Endothelial cell of umbilical vein (primary cell): ENCODE results near the gene GDI1. TPM values are rescaled to one million over a fixed set of nuclear protein-coding genes. Genes with fewer than 3 reads are reported as not detected.

Source experiments
- BruUV-seq: library from RNA; stranded (reverse); fragments of 400-500 nt; replicated peaks from 2 replicates; lab custom pipeline; 2021; lab: Mats Ljungman, UMichigan
- CTCF ChIA-PET: fragments of 300-600, 350-600 bp; sonication (Branson Sonifier 250); formaldehyde crosslinking; loops from one replicate; lab custom pipeline; 2021; ENCODE audit warnings: antibody characterized with exemption, inconsistent platforms; lab: Charles Lee
- POLR2A ChIA-PET: fragments of 300-600, 350-600 bp; sonication (Branson Sonifier 250); formaldehyde crosslinking; loops from one replicate; lab custom pipeline; 2021; ENCODE audit warnings: antibody characterized with exemption, inconsistent platforms; lab: Charles Lee
- DNase-seq: peaks from one replicate; pipeline ENCODE4 v3.0.0-alpha.2; 2011; ENCODE audit warnings: low read depth, low spot score
- FAIRE-seq: peaks from 2 replicates; lab custom pipeline; 2011; peaks lifted over from hg19 to GRCh38; lab: Jason Lieb, UNC
- H2AFZ ChIP-seq: 2 replicates; pipeline ENCODE4 v1.6.0; 2012; ENCODE audit warnings: low read depth, low read length, control low read depth, inconsistent platforms
- H3K27ac ChIP-seq: 2 replicates; pipeline ENCODE4 v1.5.1; 2011; ENCODE audit warnings: low read depth, mild to moderate bottlenecking, control low read depth, low read length, moderate library complexity; ENCODE audit not compliant: insufficient read depth
- H3K27me3 ChIP-seq, 2 experiments: 2 replicates each; pipeline versions ENCODE4 v1.6.0 to v1.6.1; 2011; ENCODE audit warnings: low read length in 2 of 2, mixed read lengths in 1 of 2; ENCODE audit not compliant: control insufficient read depth in 2 of 2, insufficient read depth in 2 of 2
- H3K36me3 ChIP-seq, 2 experiments: 2 replicates in 1 of 2; 3 replicates in 1 of 2; pipeline ENCODE4 v1.5.1; 2011; ENCODE audit warnings: low read length in 2 of 2, mild to moderate bottlenecking in 1 of 2, moderate library complexity in 1 of 2; ENCODE audit not compliant: control insufficient read depth in 2 of 2, insufficient read depth in 2 of 2; ENCODE audit errors: extremely low read depth in 1 of 2
- H3K4me1 ChIP-seq: 3 replicates; pipeline ENCODE4 v1.5.1; 2011; ENCODE audit warnings: mild to moderate bottlenecking, low read length; ENCODE audit not compliant: control insufficient read depth, insufficient read depth; ENCODE audit errors: extremely low read depth
- H3K4me2 ChIP-seq: 2 replicates; pipeline ENCODE4 v1.6.1; 2011; ENCODE audit warnings: low read length, control low read depth, mixed read lengths; ENCODE audit not compliant: insufficient read depth
- H3K4me3 ChIP-seq, 3 experiments: fragments of 200-600 bp in 1 of 3; sonication (generic), shearing (Covaris generic) in 1 of 3; replicated peaks in 1 of 3; 2 replicates each; pipeline ENCODE4 v1.5.1; 2011 to 2016; ENCODE audit warnings: control low read depth in 3 of 3, low read length in 3 of 3, mild to moderate bottlenecking in 2 of 3, inconsistent platforms in 1 of 3, low read depth in 1 of 3, moderate library complexity in 1 of 3; ENCODE audit not compliant: insufficient read depth in 1 of 3
- H3K79me2 ChIP-seq: 2 replicates; pipeline ENCODE4 v1.6.0; 2012; ENCODE audit warnings: low read length, inconsistent platforms; ENCODE audit not compliant: control insufficient read depth, insufficient read depth
- H3K9ac ChIP-seq: replicated peaks from 2 replicates; pipeline ENCODE3; 2011; ENCODE audit warnings: low read length, control low read depth; ENCODE audit not compliant: insufficient read depth; ENCODE audit errors: extremely low read depth
- H3K9me1 ChIP-seq: replicated peaks from 3 replicates; pipeline ENCODE4 v1.6.0; 2011; ENCODE audit warnings: mild to moderate bottlenecking, low read length; ENCODE audit not compliant: control insufficient read depth, insufficient read depth; ENCODE audit errors: extremely low read depth
- H3K9me3 ChIP-seq: replicated peaks from 2 replicates; pipeline ENCODE4 v1.5.1; 2012; ENCODE audit warnings: low read length, inconsistent platforms; ENCODE audit not compliant: control insufficient read depth, insufficient read depth
- H4K20me1 ChIP-seq: replicated peaks from 2 replicates; pipeline ENCODE3; 2011; ENCODE audit warnings: mild to moderate bottlenecking, low read length; ENCODE audit not compliant: control insufficient read depth, insufficient read depth; ENCODE audit errors: extremely low read depth
- CTCF ChIP-seq, 2 donors: IDR thresholded peaks; 1 replicate in 1 of 2; 2 replicates in 1 of 2; pipeline ENCODE4 v1.5.1; 2011; ENCODE audit warnings: low read length in 2 of 2, mild to moderate bottlenecking in 2 of 2, moderate library complexity in 2 of 2, control low read depth in 1 of 2, inconsistent platforms in 1 of 2, low read depth in 1 of 2; ENCODE audit not compliant: insufficient read depth in 1 of 2; ENCODE audit errors: extremely low read depth in 1 of 2
- EZH2 ChIP-seq: IDR thresholded peaks from 2 replicates; pipeline ENCODE4 v1.6.1; 2012; ENCODE audit warnings: borderline replicate concordance, low read depth, mild to moderate bottlenecking, moderate library complexity, low read length, inconsistent platforms; ENCODE audit not compliant: severe bottlenecking
- FOS ChIP-seq: IDR thresholded peaks from 2 replicates; pipeline ENCODE4 v1.6.1; 2011; ENCODE audit warnings: mild to moderate bottlenecking, low read length, moderate library complexity, borderline replicate concordance; ENCODE audit not compliant: insufficient read depth
- GATA2 ChIP-seq: IDR thresholded peaks from 2 replicates; pipeline ENCODE4 v1.7.0; 2011; ENCODE audit warnings: low read depth, mild to moderate bottlenecking, moderate library complexity, mixed read lengths, low read length; ENCODE audit not compliant: insufficient read length, insufficient read depth
- JUN ChIP-seq: IDR thresholded peaks from 2 replicates; pipeline ENCODE4 v1.6.1; 2011; ENCODE audit warnings: borderline replicate concordance, low read depth; ENCODE audit not compliant: insufficient read length, insufficient read depth
- MAX ChIP-seq: IDR thresholded peaks from 2 replicates; pipeline ENCODE4 v1.6.1; 2011; ENCODE audit not compliant: insufficient read depth, insufficient read length
- MYC ChIP-seq: IDR thresholded peaks from one replicate; pipeline ENCODE4 v1.6.1; 2011; ENCODE audit warnings: mild to moderate bottlenecking, low read depth, low read length
- POLR2A ChIP-seq: IDR thresholded peaks from 2 replicates; pipeline ENCODE4 v1.6.1; 2012; ENCODE audit warnings: low read depth, mild to moderate bottlenecking, control low read depth, low read length
- POLR2AphosphoS5 ChIP-seq: IDR thresholded peaks from 2 replicates; pipeline ENCODE4 v1.6.1; 2012; ENCODE audit warnings: low read depth, mild to moderate bottlenecking, control low read depth, low read length, moderate library complexity; ENCODE audit not compliant: insufficient read depth
- dilution Hi-C: fragments of 300-500 bp; cut with MboI; formaldehyde crosslinking; loops from one replicate; pipeline ENCODE4 v1.15.0; 2019; ENCODE audit warnings: low sequenced_read_pairs; ENCODE audit not compliant: extremely low pct_ligation_motif_present
- intact Hi-C: fragments of 100-400 bp; cut with micrococcal nuclease; formaldehyde crosslinking; loops from one replicate; pipeline ENCODE4 v1.10.0; 2022
- polyA plus RNA-seq, 4 experiments: library from polyadenylated mRNA; depleted of rRNA in 3 of 4; stranded (reverse) in 3 of 4; unstranded in 1 of 4; fragments of >200 nt; gene quantifications; 2 replicates each; pipeline versions ENCODE4 v1.2.1 to v1.2.3, GENCODE V29; 2011 to 2012; ENCODE audit warnings: missing spikeins in 1 of 4
- total RNA-seq: library from RNA; stranded (reverse); gene quantifications from 2 replicates; pipeline ENCODE4 v1.2.3, GENCODE V29; 2021

Gene GDI1
- total and polyA plus RNA-seq, 2 donors (not counting 3 experiments of a cell fraction or from before 2014, with no cell fraction given), result 128 to 247 TPM

DNA sequence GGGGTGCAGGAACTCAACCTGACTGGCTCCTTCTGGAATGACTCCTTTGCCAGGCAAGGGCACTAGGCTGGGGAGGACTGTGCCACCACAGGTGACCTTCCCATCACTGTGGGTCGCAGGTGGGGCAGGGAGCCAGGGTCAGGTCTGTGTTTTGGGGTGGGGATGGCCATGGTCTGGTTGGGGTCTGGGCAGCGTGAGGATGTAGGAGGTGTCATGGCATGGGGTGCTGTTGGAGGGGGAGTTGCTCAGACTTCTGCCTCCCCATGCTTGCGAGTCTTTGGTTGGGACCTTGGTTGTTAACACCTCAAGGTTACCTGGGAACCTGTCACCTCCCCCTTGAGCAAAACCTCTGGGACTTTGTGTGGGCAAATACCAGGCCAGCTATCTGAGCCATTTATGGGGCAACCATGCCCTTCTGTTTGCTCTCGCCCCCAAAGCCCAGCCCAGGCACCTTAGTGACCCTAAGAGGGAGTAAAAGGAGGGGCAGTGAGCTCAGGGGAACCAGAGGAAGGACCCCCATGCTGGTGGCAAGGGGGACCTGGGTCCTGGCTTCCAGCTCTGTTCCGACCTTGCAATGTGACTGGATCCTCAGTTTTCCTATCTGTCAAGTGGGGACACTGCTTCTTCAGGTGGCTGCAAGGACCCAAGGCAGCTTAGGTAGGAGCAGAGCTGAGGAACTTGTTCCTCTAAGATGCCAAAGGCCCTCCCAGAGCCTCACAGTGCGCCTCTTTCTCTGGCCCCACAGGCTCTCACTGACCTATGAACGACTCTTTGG, 2.4 kb upstream of the GDI1 start:
- no peak overlapping the region for H3K4me3 ChIP-seq
- CTCF ChIA-PET, result interaction anchor here (1.5 kb wide), 1 partner anchor 10 kb away, joined by 4 read pairs; no protein-coding TSS in a partner anchor
- TF ChIP-seq JUN (no peak), FOS (no peak), CTCF (IDR thresholded peaks at IDR 0.05; ENCODE audit: extremely low read depth in 1 of 2, insufficient read depth in 1 of 2, low read depth in 1 of 2, low read length in 2 of 2) (no peak), POLR2AphosphoS5 (no peak), EZH2 (no peak), GATA2 (no peak), POLR2A (no peak), MYC (no peak), MAX (no peak)
- H2AFZ ChIP-seq, result no peak overlapping the region
- FAIRE-seq (no peak), DNase-seq (no peak)
- no peaks in the 10 kb centered on the region for H3K9me3 ChIP-seq
- H3K9me1 ChIP-seq, result no peaks in the 10 kb centered on the region
- no TSS peak for BruUV-seq
- dilution Hi-C loops, result no loop called here
- H3K4me2 ChIP-seq, result no peak overlapping the region
- intact Hi-C loops, result no loop called here
- no peaks in the 10 kb centered on the region for H3K27me3 ChIP-seq
- H3K79me2 ChIP-seq, result peaks cover 41% of the 10 kb centered on the region
- H3K9ac ChIP-seq, result no peak overlapping the region
- POLR2A ChIA-PET, result no interaction called here
- peaks cover 2 to 26% of the 10 kb centered on the region in 2 experiments for H3K36me3 ChIP-seq
- no peaks in the 10 kb centered on the region for H4K20me1 ChIP-seq
- H3K4me1 ChIP-seq, result peaks cover 21% of the 10 kb centered on the region
- H3K27ac ChIP-seq, result no peak overlapping the region
